Testis (tissue), 3 donors: ENCODE results near the gene TRIM27. TPM values are rescaled to one million over a fixed set of nuclear protein-coding genes. Genes with fewer than 3 reads are reported as not detected.
"Not testable (repeated sequence)": the region's sequence is repeated elsewhere in the genome, so short reads cannot be mapped to it uniquely, and the experiment has no call there.

ENCODE experiments used
- DNase-seq: peaks from one replicate; pipeline ENCODE4 v3.0.0-alpha.2; 2019
- H3K27ac ChIP-seq, 2 donors: fragments of 200-600 bp; sonication (generic); one replicate each; pipeline ENCODE4 v1.5.1; 2019
- H3K27me3 ChIP-seq: fragments of 200-600 bp; sonication (generic); one replicate; pipeline ENCODE4 v1.5.1; 2019
- H3K36me3 ChIP-seq: fragments of 200-600 bp; sonication (generic); one replicate; pipeline ENCODE4 v1.5.1; 2017; ENCODE audit warnings: low read depth; ENCODE audit errors: missing control alignments
- H3K4me1 ChIP-seq: fragments of 200-600 bp; sonication (generic); one replicate; pipeline ENCODE4 v1.5.1; 2019
- H3K4me3 ChIP-seq, 2 donors: fragments of 200-600 bp; sonication (generic); one replicate each; pipeline ENCODE4 v1.5.1; 2017 to 2019
- H3K9me3 ChIP-seq: fragments of 200-600 bp; sonication (generic); one replicate; pipeline ENCODE4 v1.5.1; 2017
- POLR2A ChIP-seq: fragments of 450-650 bp; IDR thresholded peaks from one replicate; pipeline ENCODE4 v1.6.1; 2017; ENCODE audit warnings: antibody characterized with exemption, mild to moderate bottlenecking, moderate library complexity
- WGBS, 2 donors: methylation state at CpG; one replicate each; pipeline ENCODE4 v1.1.5; 2018; 5-methylcytosine and 5-hydroxymethylcytosine counted together
- intact Hi-C: fragments of 100-400 bp; cut with DNase I; formaldehyde crosslinking; loops from one replicate; pipeline ENCODE4 v1.15.1; 2023; ENCODE audit warnings: low total_unique reads
- polyA plus RNA-seq: library from polyadenylated mRNA; stranded (reverse); fragments of 350-450 nt; fragmentation: Illumina TruSeq; extraction: RNeasy Lipid Tissue Mini Kit (QIAGEN cat#74804); gene quantifications from one replicate; pipeline ENCODE4 v1.2.3, GENCODE V29; 2014; ENCODE audit warnings: low read depth, low replicate concordance; ENCODE audit not compliant: insufficient read depth
- total RNA-seq, 2 donors: library from RNA; depleted of rRNA; stranded (reverse); fragments of >200 nt; gene quantifications; one replicate each; pipeline ENCODE4 v1.2.3, GENCODE V29; 2016
- TF ChIP-seq, protein P1 (sequence below), 3 experiments: fragments of 450-650 bp in 2 of 3; fragments of 200-600 bp in 1 of 3; sonication (generic) in 1 of 3; IDR thresholded peaks; one replicate each; pipeline ENCODE4 v1.5.1; 2016 to 2019; ENCODE audit warnings: antibody characterized with exemption in 3 of 3, mild to moderate bottlenecking in 2 of 3, moderate library complexity in 1 of 3

Gene TRIM27
- total and polyA plus RNA-seq, 3 donors from 2014 or later, result 29.8 to 81.2 (median 61.4) TPM

GRCh38 chr6:28953039-28953584 lies 29.3 kb upstream of the TRIM27 start:
- Histone ChIP-seq H3K36me3 (no peaks in the 10 kb centered on the region), H3K4me3 (peak overlapping the region; percentile 25 to 40), H3K4me1 (no peaks in the 10 kb centered on the region), H3K27ac (no peak overlapping the region), H3K9me3 (no peaks in the 10 kb centered on the region), H3K27me3 (no peaks in the 10 kb centered on the region)
- WGBS, 2 donors, result 7 to 9% methylated on average over 13 of the region's 13 CpGs
- DNase-seq, result no peak
- intact Hi-C loops, result no loop called here
- TF ChIP-seq, protein P1, sequence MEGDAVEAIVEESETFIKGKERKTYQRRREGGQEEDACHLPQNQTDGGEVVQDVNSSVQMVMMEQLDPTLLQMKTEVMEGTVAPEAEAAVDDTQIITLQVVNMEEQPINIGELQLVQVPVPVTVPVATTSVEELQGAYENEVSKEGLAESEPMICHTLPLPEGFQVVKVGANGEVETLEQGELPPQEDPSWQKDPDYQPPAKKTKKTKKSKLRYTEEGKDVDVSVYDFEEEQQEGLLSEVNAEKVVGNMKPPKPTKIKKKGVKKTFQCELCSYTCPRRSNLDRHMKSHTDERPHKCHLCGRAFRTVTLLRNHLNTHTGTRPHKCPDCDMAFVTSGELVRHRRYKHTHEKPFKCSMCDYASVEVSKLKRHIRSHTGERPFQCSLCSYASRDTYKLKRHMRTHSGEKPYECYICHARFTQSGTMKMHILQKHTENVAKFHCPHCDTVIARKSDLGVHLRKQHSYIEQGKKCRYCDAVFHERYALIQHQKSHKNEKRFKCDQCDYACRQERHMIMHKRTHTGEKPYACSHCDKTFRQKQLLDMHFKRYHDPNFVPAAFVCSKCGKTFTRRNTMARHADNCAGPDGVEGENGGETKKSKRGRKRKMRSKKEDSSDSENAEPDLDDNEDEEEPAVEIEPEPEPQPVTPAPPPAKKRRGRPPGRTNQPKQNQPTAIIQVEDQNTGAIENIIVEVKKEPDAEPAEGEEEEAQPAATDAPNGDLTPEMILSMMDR (IDR thresholded peaks at IDR 0.05), result no peak
- no peak for TF ChIP-seq POLR2A

GRCh38 chr6:28949656-28950195 lies 25.9 kb upstream of the TRIM27 start:
- H3K9me3 ChIP-seq, H3K27ac ChIP-seq, H3K36me3 ChIP-seq, intact Hi-C loops, H3K27me3 ChIP-seq, H3K4me1 ChIP-seq, DNase-seq: not testable (repeated sequence)
- H3K4me3 ChIP-seq, result peak overlapping the region; percentile 21 to 50
- 69 to 96% methylated on average over 11 to 41 of the region's 41 CpGs for WGBS, 2 donors

DNA sequence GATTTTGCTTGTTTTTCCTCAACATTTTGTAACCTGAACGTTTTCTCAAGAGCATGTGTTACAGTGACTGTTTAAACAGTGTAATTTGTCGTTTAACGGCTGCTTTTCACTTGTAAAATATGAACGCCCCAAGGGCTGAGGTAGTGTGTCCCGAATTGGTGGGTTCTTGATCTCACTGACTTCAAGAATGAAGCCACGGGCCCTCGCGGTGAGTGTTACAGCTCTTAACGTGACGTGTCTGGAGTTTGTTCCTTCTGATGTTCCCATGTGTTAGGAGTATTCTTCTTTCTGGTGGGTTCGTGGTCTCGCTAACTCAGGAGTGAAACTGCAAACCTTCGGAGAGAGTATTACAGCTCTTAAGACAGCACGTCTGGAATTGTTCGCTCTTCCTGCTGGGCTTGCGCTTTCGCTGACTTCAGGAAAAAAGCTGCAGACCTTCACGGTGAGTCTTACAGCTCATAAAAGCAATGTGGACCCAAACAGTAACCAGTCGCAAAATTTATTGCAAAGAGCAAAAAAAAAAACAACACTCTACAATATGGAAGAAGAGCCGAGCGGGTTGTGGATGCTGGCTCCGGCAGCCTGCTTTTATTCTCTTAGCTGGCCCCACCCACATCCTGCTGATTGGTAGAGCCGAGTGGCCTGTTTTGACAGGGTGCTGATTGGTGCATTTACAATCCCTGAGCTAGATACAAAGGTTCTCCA lies 25.1 kb upstream of the TRIM27 start:
- intact Hi-C loops, result no loop called here
- peak; percentile 52 for DNase-seq
- peaks cover 2% of the 10 kb centered on the region for H3K4me1 ChIP-seq
- peak overlapping the region in 1 of 2 donors; percentile 50 for H3K4me3 ChIP-seq
- TF ChIP-seq POLR2A, result no peak
- TF ChIP-seq, protein P1 (IDR thresholded peaks at IDR 0.05), result no peak
- 62 to 70% methylated on average over 23 of the region's 23 CpGs for WGBS, 2 donors
- no peaks in the 10 kb centered on the region for H3K9me3 ChIP-seq
- no peak overlapping the region for H3K27ac ChIP-seq
- H3K27me3 ChIP-seq, result no peaks in the 10 kb centered on the region
- no peaks in the 10 kb centered on the region for H3K36me3 ChIP-seq

DNA sequence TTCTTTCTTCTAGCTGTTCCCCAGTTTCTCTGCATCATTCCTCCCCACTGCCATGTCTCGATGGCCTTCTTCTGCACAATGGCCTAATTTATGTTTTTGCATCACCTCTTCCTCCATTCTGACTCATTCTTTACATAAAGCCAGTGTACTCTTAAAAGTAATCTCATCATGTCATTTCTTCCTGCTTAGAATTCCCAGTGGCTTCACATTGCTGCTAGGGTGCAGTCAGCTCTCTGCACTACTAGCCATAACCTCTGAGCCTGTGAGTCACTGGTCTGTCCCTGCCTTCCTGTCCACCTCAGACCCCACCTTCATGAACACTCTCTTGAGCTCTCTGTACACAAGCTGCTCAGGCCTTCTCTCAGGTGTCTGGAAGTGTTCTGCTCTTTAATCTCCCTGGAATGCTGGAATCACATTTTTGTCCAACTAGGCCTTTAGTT lies 24.1 kb upstream of the TRIM27 start:
- intact Hi-C loops, result no loop called here
- TF ChIP-seq, protein P1 (IDR thresholded peaks at IDR 0.05), result no peak
- no peak for TF ChIP-seq POLR2A
- no peaks in the 10 kb centered on the region for H3K36me3 ChIP-seq
- no peak overlapping the region for H3K27ac ChIP-seq
- no peaks in the 10 kb centered on the region for H3K27me3 ChIP-seq
- peaks cover 6% of the 10 kb centered on the region for H3K4me1 ChIP-seq
- no peak for DNase-seq
- H3K9me3 ChIP-seq, result no peaks in the 10 kb centered on the region
- 94 to 100% methylated on average over 1 of the region's 1 CpG for WGBS, 2 donors
- H3K4me3 ChIP-seq, result no peak overlapping the region

- TF ChIP-seq, protein P1 (IDR thresholded peaks at IDR 0.05), result no peak
- TF ChIP-seq POLR2A, result no peak
Measured at GRCh38 chr6:28947067-28947765, 23.4 kb upstream of the TRIM27 start.

More at GRCh38 chr6:28947067-28947765, 23.4 kb upstream of the TRIM27 start:
- 79 to 94% methylated on average over 6 of the region's 6 CpGs for WGBS, 2 donors
- Histone ChIP-seq H3K27me3 (no peaks in the 10 kb centered on the region), H3K27ac (no peak overlapping the region), H3K9me3 (no peaks in the 10 kb centered on the region), H3K4me3 (no peak overlapping the region), H3K36me3 (no peaks in the 10 kb centered on the region), H3K4me1 (peaks cover 6% of the 10 kb centered on the region)
- no peak for DNase-seq
- intact Hi-C loops, result no loop called here
